HCT116 (cell line): ENCODE measurements around the gene ADIPOR2. TPM values are rescaled to one million over a fixed set of nuclear protein-coding genes. Genes with fewer than 3 reads are reported as not detected.

ENCODE experiments used
- ATAC-seq: fragments of 200-7000 bp; cut with Tn5 transposase; 2 replicates; pipeline ENCODE4 v1.9.1; 2020; ENCODE audit warnings: mild to moderate bottlenecking, moderate library complexity
- BruUV-seq: library from RNA; stranded (reverse); fragments of 400-500 nt; replicated peaks from 2 replicates; lab custom pipeline; 2021; lab: Mats Ljungman, UMichigan
- CTCF ChIA-PET: fragments of 300-600 bp; sonication (Branson Sonifier 250); formaldehyde crosslinking; loops from one replicate; lab custom pipeline; 2021; ENCODE audit warnings: antibody characterized with exemption; lab: Charles Lee
- POLR2A ChIA-PET: fragments of 300-600, 350-600 bp; sonication (Branson Sonifier 250); formaldehyde crosslinking; loops from one replicate; lab custom pipeline; 2021; ENCODE audit warnings: antibody characterized with exemption; lab: Charles Lee
- RAD21 ChIA-PET, 2 experiments: fragments of 300-600 bp; sonication (Branson Sonifier 250); formaldehyde crosslinking; loops; one replicate each; lab custom pipeline; 2023; ENCODE audit warnings: low total read pairs in 2 of 2; ENCODE audit not compliant: uncharacterized antibody in 2 of 2, unreplicated experiment in 2 of 2, low non-redundant PET in 1 of 2; lab: Charles Lee
- DNase-seq: peaks from one replicate; pipeline ENCODE4 v3.0.0-alpha.2; 2010; ENCODE audit warnings: low read depth, low spot score
- H2AFZ ChIP-seq: fragments of 200-600 bp; shearing (Covaris generic), sonication (generic); 2 replicates; pipeline ENCODE4 v1.6.1; 2017; ENCODE audit warnings: low read depth, mixed run types, mixed read lengths, antibody characterized with exemption, low read length; ENCODE audit not compliant: poor library complexity, severe bottlenecking
- H3K27ac ChIP-seq: 2 replicates; pipeline ENCODE4 v1.5.1; 2012; ENCODE audit warnings: low read depth, low read length
- H3K27me3 ChIP-seq: fragments of 200-600 bp; sonication (generic); 2 replicates; pipeline ENCODE4 v1.6.1; 2016; ENCODE audit warnings: mixed run types, low read length, mixed read lengths; ENCODE audit not compliant: insufficient read depth
- H3K36me3 ChIP-seq, 2 experiments: fragments of 200-500 bp in 1 of 2; fragments of 200-600 bp in 1 of 2; sonication (Bioruptor generic) in 1 of 2; sonication (generic) in 1 of 2; 2 replicates each; pipeline versions ENCODE4 v1.5.1 to v1.6.1; 2014 to 2016; ENCODE audit warnings: low read length in 2 of 2, inconsistent platforms in 1 of 2, mixed read lengths in 1 of 2, mixed run types in 1 of 2; ENCODE audit not compliant: insufficient read depth in 2 of 2, control insufficient read depth in 1 of 2
- H3K4me1 ChIP-seq, 2 experiments: fragments of 200-600 bp in 1 of 2; sonication (generic) in 1 of 2; 2 replicates each; pipeline versions ENCODE4 v1.5.1 to v1.6.1; 2012 to 2017; ENCODE audit warnings: low read length in 2 of 2, inconsistent platforms in 1 of 2, mild to moderate bottlenecking in 1 of 2, mixed read lengths in 1 of 2, mixed run types in 1 of 2, moderate library complexity in 1 of 2; ENCODE audit not compliant: insufficient read depth in 2 of 2, control insufficient read depth in 1 of 2
- H3K4me2 ChIP-seq: fragments of 200-600 bp; sonication (generic); 2 replicates; pipeline ENCODE4 v1.6.1; 2017; ENCODE audit warnings: mixed run types, low read length, mixed read lengths
- H3K4me3 ChIP-seq, 2 experiments: fragments of 200-600 bp in 1 of 2; sonication (generic) in 1 of 2; replicated peaks in 1 of 2; 2 replicates each; pipeline ENCODE4 v1.5.1; 2011 to 2016; ENCODE audit warnings: low read length in 2 of 2, control low read depth in 1 of 2, low read depth in 1 of 2, mild to moderate bottlenecking in 1 of 2, mixed read lengths in 1 of 2, mixed run types in 1 of 2
- H3K79me2 ChIP-seq: fragments of 200-600 bp; sonication (generic); 2 replicates; pipeline ENCODE4 v1.6.1; 2017; ENCODE audit warnings: mild to moderate bottlenecking, mixed run types, low read length, moderate library complexity, mixed read lengths; ENCODE audit not compliant: insufficient read depth
- H3K9ac ChIP-seq: fragments of 200-600 bp; sonication (generic); 2 replicates; pipeline ENCODE4 v1.6.1; 2016; ENCODE audit warnings: low read length, mixed read lengths
- H3K9me2 ChIP-seq: fragments of 200-600 bp; sonication (generic), shearing (Covaris generic); 2 replicates; pipeline ENCODE4 v1.6.1; 2017; ENCODE audit warnings: mixed run types, mild to moderate bottlenecking, moderate library complexity; ENCODE audit not compliant: insufficient read depth
- H3K9me3 ChIP-seq, 2 experiments: fragments of 200-500 bp in 1 of 2; fragments of 200-600 bp in 1 of 2; sonication (Bioruptor generic) in 1 of 2; sonication (generic) in 1 of 2; 2 replicates each; pipeline ENCODE4 v1.6.1; 2014 to 2017; ENCODE audit warnings: low read length in 2 of 2, mixed read lengths in 2 of 2, inconsistent platforms in 1 of 2, low read depth in 1 of 2, mild to moderate bottlenecking in 1 of 2, mixed run types in 1 of 2, moderate library complexity in 1 of 2; ENCODE audit not compliant: control insufficient read depth in 1 of 2, insufficient read depth in 1 of 2
- H4K20me1 ChIP-seq: fragments of 200-600 bp; sonication (generic), shearing (Covaris generic); 2 replicates; pipeline ENCODE4 v1.6.1; 2017; ENCODE audit warnings: mixed run types, mild to moderate bottlenecking, moderate library complexity; ENCODE audit not compliant: insufficient read depth
- ATF3 ChIP-seq: IDR thresholded peaks from 2 replicates; pipeline ENCODE4 v1.6.1; 2012
- CBX3 ChIP-seq: IDR thresholded peaks from 2 replicates; pipeline ENCODE4 v1.6.1; 2012; ENCODE audit warnings: low read depth
- CEBPB ChIP-seq: IDR thresholded peaks from 2 replicates; pipeline ENCODE4 v1.6.1; 2012; ENCODE audit warnings: low read depth
- EGR1 ChIP-seq: IDR thresholded peaks from 2 replicates; pipeline ENCODE4 v1.6.1; 2012; ENCODE audit warnings: low read depth
- ELF1 ChIP-seq: IDR thresholded peaks from 2 replicates; pipeline ENCODE4 v1.6.1; 2012; ENCODE audit warnings: low read depth, borderline replicate concordance
- FOSL1 ChIP-seq: IDR thresholded peaks from 2 replicates; pipeline ENCODE4 v1.6.1; 2012; ENCODE audit warnings: low read depth
- MAX ChIP-seq: IDR thresholded peaks from 2 replicates; pipeline ENCODE4 v1.6.1; 2012
- REST ChIP-seq: IDR thresholded peaks from 2 replicates; pipeline ENCODE4 v1.6.1; 2012; ENCODE audit warnings: low read depth
- SIN3A ChIP-seq: IDR thresholded peaks from 2 replicates; pipeline ENCODE4 v1.6.1; 2012; ENCODE audit warnings: low read depth
- SP1 ChIP-seq: IDR thresholded peaks from 2 replicates; pipeline ENCODE4 v1.6.1; 2012; ENCODE audit warnings: low read depth
- TCF7L2 ChIP-seq: IDR thresholded peaks from 2 replicates; pipeline ENCODE4 v1.7.0; 2011; ENCODE audit warnings: borderline replicate concordance, inconsistent platforms; ENCODE audit not compliant: insufficient read depth, insufficient read length; ENCODE audit errors: extremely low read depth
- YY1 ChIP-seq: IDR thresholded peaks from 2 replicates; pipeline ENCODE4 v1.6.1; 2011; ENCODE audit warnings: low read length, low read depth, moderate library complexity, mild to moderate bottlenecking; ENCODE audit not compliant: insufficient replicate concordance; ENCODE audit errors: extremely low read depth
- intact Hi-C: fragments of 100-400 bp; cut with micrococcal nuclease; formaldehyde crosslinking; loops from 2 replicates; pipeline ENCODE4 v1.10.0; 2022
- total RNA-seq: library from RNA; stranded (reverse); gene quantifications from one replicate; pipeline ENCODE4 v1.2.1, GENCODE V29; 2021; ENCODE audit not compliant: unreplicated experiment
- TF ChIP-seq, protein P1 (sequence below): IDR thresholded peaks from 2 replicates; pipeline ENCODE4 v1.6.1; 2011; ENCODE audit warnings: mild to moderate bottlenecking, low read length, moderate library complexity; ENCODE audit not compliant: insufficient replicate concordance; ENCODE audit errors: extremely low read depth
- TF ChIP-seq, protein P2 (sequence below), 3 experiments: fragments of 200-600 bp in 1 of 3; sonication (generic) in 1 of 3; IDR thresholded peaks in 2 of 3; conservative IDR thresholded peaks in 1 of 3; 2 replicates each; pipeline ENCODE4 v1.5.1; 2012 to 2017; ENCODE audit warnings: low read depth in 2 of 3, low read length in 2 of 3, antibody characterized with exemption in 1 of 3, borderline replicate concordance in 1 of 3, control low read depth in 1 of 3, mild to moderate bottlenecking in 1 of 3, mixed read lengths in 1 of 3, mixed run types in 1 of 3, moderate library complexity in 1 of 3; ENCODE audit not compliant: insufficient read depth in 1 of 3

ADIPOR2 gene
- total RNA-seq, 1 experiment from 2014 or later, result 69.9 TPM

DNA sequence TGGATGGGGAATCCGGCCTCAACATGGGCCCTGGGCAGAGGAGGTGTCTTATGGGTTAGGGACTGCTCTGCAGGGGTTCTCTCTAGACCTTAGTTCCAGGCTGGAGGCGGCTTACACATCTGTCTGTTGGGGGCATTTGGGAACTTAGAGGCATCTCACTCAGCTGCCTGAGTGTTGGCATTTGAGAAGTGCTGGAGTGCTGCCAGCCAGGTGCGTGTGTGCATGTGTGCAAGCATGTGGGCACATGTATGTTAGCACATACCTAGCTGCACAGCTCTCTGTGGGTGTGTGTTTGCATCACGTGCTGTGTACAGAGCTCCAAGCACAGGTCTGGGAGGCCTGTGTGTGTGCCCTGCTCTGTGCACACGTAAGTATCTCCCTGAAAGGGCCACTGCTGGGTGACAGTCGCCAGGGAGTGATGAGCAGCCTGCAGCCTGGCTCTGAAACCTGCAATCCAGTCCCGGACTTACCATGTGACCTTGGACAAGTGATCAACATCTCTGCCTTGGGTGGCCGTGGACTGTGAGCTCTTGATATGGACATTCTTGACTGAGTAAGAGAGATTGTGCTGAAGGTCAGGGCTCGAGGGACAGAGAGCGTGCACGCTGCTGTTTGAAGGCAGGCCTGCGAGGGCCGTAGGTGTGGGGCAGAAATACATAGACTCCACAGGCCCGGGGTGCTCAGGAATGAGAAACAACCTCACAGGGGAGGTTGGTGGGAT, 134.7 kb downstream of the ADIPOR2 start (continued):
- TF ChIP-seq, protein P1, sequence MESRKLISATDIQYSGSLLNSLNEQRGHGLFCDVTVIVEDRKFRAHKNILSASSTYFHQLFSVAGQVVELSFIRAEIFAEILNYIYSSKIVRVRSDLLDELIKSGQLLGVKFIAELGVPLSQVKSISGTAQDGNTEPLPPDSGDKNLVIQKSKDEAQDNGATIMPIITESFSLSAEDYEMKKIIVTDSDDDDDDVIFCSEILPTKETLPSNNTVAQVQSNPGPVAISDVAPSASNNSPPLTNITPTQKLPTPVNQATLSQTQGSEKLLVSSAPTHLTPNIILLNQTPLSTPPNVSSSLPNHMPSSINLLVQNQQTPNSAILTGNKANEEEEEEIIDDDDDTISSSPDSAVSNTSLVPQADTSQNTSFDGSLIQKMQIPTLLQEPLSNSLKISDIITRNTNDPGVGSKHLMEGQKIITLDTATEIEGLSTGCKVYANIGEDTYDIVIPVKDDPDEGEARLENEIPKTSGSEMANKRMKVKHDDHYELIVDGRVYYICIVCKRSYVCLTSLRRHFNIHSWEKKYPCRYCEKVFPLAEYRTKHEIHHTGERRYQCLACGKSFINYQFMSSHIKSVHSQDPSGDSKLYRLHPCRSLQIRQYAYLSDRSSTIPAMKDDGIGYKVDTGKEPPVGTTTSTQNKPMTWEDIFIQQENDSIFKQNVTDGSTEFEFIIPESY, result no peak
- no peak for TF ChIP-seq ELF1
- TF ChIP-seq, protein P2, sequence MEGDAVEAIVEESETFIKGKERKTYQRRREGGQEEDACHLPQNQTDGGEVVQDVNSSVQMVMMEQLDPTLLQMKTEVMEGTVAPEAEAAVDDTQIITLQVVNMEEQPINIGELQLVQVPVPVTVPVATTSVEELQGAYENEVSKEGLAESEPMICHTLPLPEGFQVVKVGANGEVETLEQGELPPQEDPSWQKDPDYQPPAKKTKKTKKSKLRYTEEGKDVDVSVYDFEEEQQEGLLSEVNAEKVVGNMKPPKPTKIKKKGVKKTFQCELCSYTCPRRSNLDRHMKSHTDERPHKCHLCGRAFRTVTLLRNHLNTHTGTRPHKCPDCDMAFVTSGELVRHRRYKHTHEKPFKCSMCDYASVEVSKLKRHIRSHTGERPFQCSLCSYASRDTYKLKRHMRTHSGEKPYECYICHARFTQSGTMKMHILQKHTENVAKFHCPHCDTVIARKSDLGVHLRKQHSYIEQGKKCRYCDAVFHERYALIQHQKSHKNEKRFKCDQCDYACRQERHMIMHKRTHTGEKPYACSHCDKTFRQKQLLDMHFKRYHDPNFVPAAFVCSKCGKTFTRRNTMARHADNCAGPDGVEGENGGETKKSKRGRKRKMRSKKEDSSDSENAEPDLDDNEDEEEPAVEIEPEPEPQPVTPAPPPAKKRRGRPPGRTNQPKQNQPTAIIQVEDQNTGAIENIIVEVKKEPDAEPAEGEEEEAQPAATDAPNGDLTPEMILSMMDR (IDR thresholded peaks at IDR 0.05 in 2 of 3, conservative IDR thresholded peaks at IDR 0.05 in 1 of 3; ENCODE audit: borderline replicate concordance in 1 of 3, insufficient read depth in 1 of 3, low read depth in 2 of 3, low read length in 2 of 3), result no peak
- TF ChIP-seq ATF3, result no peak
- TF ChIP-seq SP1, result no peak
- TF ChIP-seq CEBPB, result no peak
- TF ChIP-seq SIN3A, result no peak

- H3K4me2 ChIP-seq, result no peak overlapping the region
- no peak overlapping the region for H3K27ac ChIP-seq
- no peaks in the 10 kb centered on the region for H3K9me2 ChIP-seq
- TF ChIP-seq MAX (no peak), CBX3 (no peak), EGR1 (no peak), YY1 (no peak), TCF7L2 (no peak), ELF1 (no peak), FOSL1 (no peak), REST (no peak)
- no peaks in the 10 kb centered on the region for H4K20me1 ChIP-seq
- H3K79me2 ChIP-seq, result no peaks in the 10 kb centered on the region
- H3K27me3 ChIP-seq, result no peaks in the 10 kb centered on the region
- H3K9ac ChIP-seq, result no peak overlapping the region
- no TSS peak for BruUV-seq
- ChIA-PET RAD21 (no interaction called here), CTCF (no interaction called here), POLR2A (no interaction called here)
- no peak for ATAC-seq
- H3K4me3 ChIP-seq, result no peak overlapping the region
- no peaks in the 10 kb centered on the region for H3K9me3 ChIP-seq
- no peak overlapping the region for H2AFZ ChIP-seq
- no peak for DNase-seq
- no peaks in the 10 kb centered on the region for H3K4me1 ChIP-seq
- H3K36me3 ChIP-seq, result no peaks in the 10 kb centered on the region
- intact Hi-C loops, result no loop called here
Observed at GRCh38 chr12:1826401-1826800, 135.5 kb downstream of the ADIPOR2 start.
